H7 (cell line): ENCODE data around the gene L1CAM. TPM values are rescaled to one million over a fixed set of nuclear protein-coding genes. Genes with fewer than 3 reads are reported as not detected.
A peak's percentile ranks its signal among the peaks of the same experiment; 100 is the strongest.

Experiments used
- DNase-seq: peaks from one replicate; pipeline ENCODE4 v3.0.0; 2012
- H3K27me3 ChIP-seq: 2 replicates; pipeline ENCODE4 v1.6.0; 2011; ENCODE audit warnings: mild to moderate bottlenecking, low read length; ENCODE audit not compliant: control insufficient read depth, insufficient read depth
- H3K36me3 ChIP-seq: replicated peaks from 2 replicates; pipeline ENCODE4 v1.5.1; 2011; ENCODE audit warnings: low read length; ENCODE audit not compliant: control insufficient read depth, insufficient read depth
- H3K4me3 ChIP-seq: 2 replicates; pipeline ENCODE4 v1.5.1; 2011; ENCODE audit warnings: low read depth, mild to moderate bottlenecking, control low read depth, low read length, moderate library complexity; ENCODE audit not compliant: insufficient read depth
- total RNA-seq: library from RNA; depleted of rRNA; stranded (reverse); fragments of >200 nt; shearing (Covaris generic); gene quantifications from 2 replicates; pipeline ENCODE4 v1.2.3, GENCODE V29; 2014

L1CAM gene
- total RNA-seq, 1 experiment from 2014 or later, result 17.0 TPM

DNA sequence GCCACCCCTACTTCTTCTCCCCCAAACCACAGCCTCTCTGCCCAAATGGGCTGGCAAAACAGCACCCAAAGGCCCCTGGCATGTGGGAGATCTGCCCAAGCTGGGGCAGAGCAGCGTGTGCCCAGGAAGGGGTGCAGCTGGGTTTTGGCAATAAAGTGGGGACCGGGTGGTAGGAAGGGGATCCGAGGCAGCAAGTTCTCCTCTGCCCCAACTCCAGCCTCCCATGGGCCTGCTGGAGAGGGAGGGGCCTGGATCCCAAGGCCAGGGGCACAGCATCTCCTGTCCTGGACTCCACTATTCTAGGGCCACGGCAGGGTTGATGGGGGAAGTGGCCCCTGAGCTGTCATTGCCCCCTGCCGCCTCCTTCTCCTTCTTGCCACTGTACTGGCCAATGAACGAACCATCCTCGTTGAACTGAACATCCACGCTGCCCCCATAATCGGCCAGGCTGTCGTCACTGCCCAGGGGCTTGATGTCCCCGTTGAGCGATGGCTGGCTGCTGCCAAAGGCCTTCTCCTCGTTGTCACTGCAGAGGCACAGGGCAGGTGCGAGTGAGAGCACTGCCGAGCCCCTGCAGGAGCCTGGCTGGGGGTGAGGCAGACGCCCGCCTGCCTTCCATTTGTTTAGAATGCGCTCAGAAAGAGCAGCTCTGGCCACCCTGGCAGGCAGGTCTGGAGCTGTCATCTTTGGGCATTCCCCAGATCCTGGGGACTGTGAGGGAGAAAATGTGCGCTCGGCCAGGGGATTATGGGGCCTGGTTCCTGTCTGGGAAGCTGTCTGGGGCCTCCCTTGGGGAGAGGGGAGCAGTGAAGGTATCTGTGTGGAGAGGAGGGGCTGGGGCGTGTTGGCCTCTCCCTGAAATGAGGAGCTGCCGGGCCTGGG, 23.4 kb downstream of the L1CAM start:
- DNase-seq, result peak; percentile 75
- Histone ChIP-seq H3K36me3 (no peaks in the 10 kb centered on the region), H3K4me3 (no peak overlapping the region), H3K27me3 (no peaks in the 10 kb centered on the region)

- Histone ChIP-seq H3K27me3 (no peaks in the 10 kb centered on the region), H3K36me3 (no peaks in the 10 kb centered on the region), H3K4me3 (no peak overlapping the region)
- peak; percentile 49 for DNase-seq
Measured at GRCh38 chrX:153861733-153862310, 24.2 kb downstream of the L1CAM start.

DNA sequence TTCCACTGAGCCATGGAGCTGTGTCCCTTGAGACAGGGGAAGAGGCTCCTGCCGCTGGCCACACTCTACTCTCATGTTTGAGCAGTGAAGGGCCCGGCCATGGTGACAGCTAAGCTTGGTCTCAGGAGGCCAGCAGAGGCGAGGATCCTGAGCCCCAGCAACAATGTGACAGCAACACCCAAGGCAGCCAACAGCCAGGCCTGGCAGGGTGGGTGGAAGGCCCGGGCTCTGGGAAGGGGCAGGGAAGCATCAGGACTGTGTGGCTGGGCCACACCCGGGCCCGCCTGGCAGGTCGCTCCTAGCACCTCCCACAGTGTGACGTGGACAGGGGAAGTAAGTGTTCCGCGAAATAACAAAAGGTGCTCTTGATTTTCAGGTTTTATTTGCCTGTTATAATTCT, 24.8 kb downstream of the L1CAM start:
- H3K27me3 ChIP-seq, result no peaks in the 10 kb centered on the region
- H3K36me3 ChIP-seq, result no peaks in the 10 kb centered on the region
- DNase-seq, result peak; percentile 41
- no peak overlapping the region for H3K4me3 ChIP-seq

DNA sequence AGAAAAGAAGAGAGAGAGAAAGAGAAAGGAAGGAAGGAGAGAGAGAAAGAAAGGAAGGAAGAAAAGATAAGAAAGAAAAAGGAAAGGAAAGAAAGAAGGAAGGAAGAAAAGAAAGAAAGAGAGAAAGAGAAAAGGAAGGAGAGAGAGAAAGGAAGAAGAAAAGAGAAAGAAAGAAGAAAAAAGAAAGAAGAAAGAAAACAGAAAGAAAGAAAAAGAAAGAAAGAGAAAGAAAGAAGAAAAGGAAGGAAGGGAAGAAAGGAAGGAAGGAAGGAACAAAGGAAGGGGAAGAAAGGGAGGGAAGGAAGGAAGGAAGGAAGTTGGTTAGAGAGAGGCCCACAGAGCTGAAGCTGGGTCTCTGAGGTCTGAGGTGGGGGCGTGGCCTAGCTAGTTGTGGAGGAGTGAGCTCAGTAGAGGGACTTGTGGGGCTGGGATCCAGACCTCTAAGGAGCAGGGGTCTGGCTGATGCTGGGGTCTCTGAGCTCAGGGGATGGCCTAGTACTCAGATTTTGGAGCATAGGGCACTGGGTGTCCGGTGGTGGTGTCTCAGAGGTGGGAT, 28.5 kb downstream of the L1CAM start:
- H3K27me3 ChIP-seq, result no peaks in the 10 kb centered on the region
- peak; percentile 16 for DNase-seq
- no peaks in the 10 kb centered on the region for H3K36me3 ChIP-seq
- no peak overlapping the region for H3K4me3 ChIP-seq

- Histone ChIP-seq H3K27me3 (no peaks in the 10 kb centered on the region), H3K36me3 (no peaks in the 10 kb centered on the region), H3K4me3 (no peak overlapping the region)
- peak; percentile 19 for DNase-seq
Measured at GRCh38 chrX:153854702-153855101, 31.3 kb downstream of the L1CAM start.

DNA sequence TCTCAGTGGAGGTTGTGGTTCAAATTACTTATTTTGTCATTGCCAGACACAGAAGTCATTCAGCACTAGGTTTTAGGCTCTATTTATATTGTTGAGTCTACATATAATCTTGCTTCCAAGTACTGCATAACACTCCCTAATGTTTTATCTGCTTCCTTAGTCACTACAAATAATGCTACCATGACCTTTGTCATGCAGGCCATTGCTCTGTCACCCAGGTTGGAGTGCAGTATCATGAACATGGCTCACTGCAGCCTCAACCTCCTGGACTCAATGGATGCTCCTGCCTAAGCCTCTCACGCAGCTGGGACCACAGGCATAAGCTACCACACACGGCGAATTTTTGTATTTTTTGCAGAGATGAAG, 32.1 kb downstream of the L1CAM start:
- H3K27me3 ChIP-seq, result no peaks in the 10 kb centered on the region
- H3K36me3 ChIP-seq, result no peaks in the 10 kb centered on the region
- DNase-seq, result no peak
- H3K4me3 ChIP-seq, result no peak overlapping the region

DNA sequence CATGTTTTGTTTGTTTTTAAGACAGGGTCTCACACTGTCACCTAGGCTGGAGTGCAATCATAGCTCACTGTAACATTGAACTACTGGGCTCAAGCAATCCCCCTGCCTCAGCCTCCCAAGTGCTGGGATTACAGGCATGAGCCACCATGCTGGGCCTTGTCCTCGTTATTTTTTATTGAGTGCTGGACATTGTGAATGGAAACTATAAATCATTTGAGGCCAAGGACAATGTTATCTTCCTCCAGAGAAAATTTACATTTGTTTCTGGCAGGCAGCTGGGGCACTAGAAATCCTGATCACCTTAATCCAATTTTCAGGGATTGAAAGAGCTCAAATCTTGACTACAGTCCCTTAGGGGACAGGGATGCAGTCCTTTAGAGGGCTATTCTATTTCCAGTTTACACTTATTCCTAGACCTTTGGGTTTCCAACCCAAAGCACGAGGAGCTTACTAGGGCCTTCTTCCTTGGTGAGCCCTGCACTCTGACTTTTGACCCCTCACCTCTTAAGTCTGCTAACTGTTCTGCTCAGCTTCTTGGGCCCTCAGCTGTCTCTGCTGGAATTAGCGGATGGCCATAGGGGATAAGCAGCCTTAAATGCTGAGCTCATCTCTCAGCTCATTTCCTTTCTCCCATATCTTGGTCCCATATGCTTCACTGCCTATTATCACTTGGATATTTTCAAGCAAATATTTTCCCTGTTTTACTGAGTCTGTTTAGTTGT, 32.6 kb downstream of the L1CAM start:
- Histone ChIP-seq H3K27me3 (no peaks in the 10 kb centered on the region), H3K36me3 (no peaks in the 10 kb centered on the region), H3K4me3 (no peak overlapping the region)
- DNase-seq, result no peak

DNA sequence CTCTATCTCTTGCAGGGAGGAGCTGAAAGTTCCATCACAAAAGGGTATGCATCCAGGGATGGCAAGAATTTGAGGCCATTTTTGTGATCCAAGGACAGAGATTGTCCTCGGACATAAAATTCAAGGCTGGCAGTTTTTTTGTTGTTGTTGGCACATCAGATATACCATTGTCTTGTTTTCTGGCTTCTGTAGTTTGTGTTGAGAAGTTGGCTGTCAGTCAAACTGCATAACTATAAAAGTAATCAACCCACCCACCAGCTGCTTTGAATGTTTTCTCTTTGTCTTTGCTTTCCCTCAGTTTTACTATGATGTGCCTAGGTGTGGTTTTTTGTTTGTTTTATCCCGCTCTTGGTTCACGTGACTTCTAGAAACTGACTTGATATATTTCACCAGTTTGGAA, 34.0 kb downstream of the L1CAM start:
- Histone ChIP-seq H3K36me3 (no peaks in the 10 kb centered on the region), H3K27me3 (no peaks in the 10 kb centered on the region), H3K4me3 (no peak overlapping the region)
- no peak for DNase-seq

DNA sequence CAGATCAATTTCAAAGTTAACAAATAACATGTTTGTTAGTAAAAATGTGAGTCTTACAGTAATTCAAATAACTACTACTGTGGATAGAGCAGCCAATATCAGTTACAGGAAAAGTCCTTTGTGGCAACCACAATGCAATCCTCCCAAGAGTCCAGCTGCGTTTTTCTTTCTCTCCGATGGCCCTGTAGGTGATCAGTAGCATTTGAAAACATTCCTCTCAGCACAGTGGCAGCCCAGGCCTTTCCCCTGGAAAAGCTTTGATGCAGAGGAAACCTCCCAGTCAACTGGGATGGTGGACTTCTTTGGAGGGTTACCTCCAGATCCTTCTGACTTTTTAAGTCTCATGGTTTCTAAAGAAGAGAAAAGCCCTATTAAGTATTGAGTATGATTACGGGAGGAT, 37.6 kb downstream of the L1CAM start:
- peak; percentile 32 for DNase-seq
- Histone ChIP-seq H3K4me3 (no peak overlapping the region), H3K27me3 (no peaks in the 10 kb centered on the region), H3K36me3 (no peaks in the 10 kb centered on the region)

GRCh38 chrX:153845842-153846241, 40.1 kb downstream of the L1CAM start:
- Histone ChIP-seq H3K27me3 (no peaks in the 10 kb centered on the region), H3K36me3 (no peaks in the 10 kb centered on the region), H3K4me3 (no peak overlapping the region)
- no peak for DNase-seq

DNA sequence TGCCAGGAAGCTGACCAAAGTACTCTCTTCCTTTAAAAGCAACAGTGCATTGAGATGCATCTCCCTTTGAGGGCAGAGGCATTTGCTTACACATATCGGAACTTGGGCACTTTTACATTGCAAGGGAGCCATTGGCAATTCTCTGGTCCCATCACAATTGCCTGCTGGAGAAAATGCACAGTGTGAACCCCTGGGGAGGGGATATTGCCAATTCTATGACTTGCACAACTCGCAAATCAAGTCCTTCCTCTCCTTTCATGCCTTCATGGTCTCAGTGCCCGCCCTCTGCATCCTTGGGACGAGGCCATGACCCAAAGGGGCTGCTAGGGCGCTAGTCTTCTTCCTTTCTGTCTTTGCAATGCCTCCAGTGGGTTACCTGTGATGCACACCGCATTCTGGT, 40.8 kb downstream of the L1CAM start:
- no peak overlapping the region for H3K4me3 ChIP-seq
- H3K36me3 ChIP-seq, result no peaks in the 10 kb centered on the region
- no peaks in the 10 kb centered on the region for H3K27me3 ChIP-seq
- no peak for DNase-seq

GRCh38 chrX:153844509-153845082, 41.4 kb downstream of the L1CAM start:
- Histone ChIP-seq H3K4me3 (no peak overlapping the region), H3K27me3 (no peaks in the 10 kb centered on the region), H3K36me3 (no peaks in the 10 kb centered on the region)
- peak; percentile 40 for DNase-seq

DNA sequence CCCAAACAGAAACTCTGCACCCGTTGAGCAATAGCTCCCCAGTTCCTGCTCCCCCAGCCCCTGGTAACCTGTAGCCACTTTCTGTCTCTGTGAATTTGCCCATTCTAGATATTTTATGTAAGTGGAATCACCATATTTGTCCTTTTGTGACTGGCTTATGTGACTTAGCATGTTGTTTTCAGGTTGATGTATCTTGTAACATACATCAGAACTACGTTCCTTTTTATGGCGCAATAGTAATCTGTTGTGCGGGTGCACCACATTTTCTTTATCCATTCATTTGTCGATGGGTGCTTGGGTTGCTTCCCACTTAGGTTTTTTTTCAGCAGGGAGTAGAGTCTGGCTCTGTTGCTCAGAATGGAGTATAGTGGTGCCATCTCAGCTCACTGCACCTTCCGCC, 49.1 kb downstream of the L1CAM start:
- Histone ChIP-seq H3K27me3 (no peaks in the 10 kb centered on the region), H3K4me3 (no peak overlapping the region), H3K36me3 (no peaks in the 10 kb centered on the region)
- no peak for DNase-seq

DNA sequence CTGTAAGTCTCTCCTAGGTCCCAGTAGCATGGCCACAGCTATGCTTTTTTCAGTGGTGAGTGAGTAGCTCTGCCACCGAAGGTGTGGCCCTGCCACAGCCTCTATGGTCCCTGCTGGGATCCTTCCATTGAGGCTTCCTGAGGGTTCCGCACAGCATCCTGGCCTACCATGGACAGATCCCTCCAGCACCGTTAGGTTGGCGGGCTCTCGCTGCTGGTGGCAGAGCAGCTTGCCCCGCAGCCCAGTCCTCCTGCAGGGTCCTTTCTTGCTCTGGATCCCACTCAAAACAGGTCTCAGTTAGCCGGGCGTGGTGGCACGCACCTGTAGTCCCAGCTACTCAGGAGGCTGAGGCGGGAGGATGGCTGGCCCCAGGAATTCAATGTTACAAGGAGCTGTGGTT, 53.2 kb downstream of the L1CAM start:
- Histone ChIP-seq H3K36me3 (no peaks in the 10 kb centered on the region; the same call in 1 of the 2 replicates), H3K27me3 (no peaks in the 10 kb centered on the region), H3K4me3 (no peak overlapping the region)
- DNase-seq, result peak; percentile 25
